Common myeloid progenitor, CD34-positive (primary cell): Measurements from ENCODE around the gene SCAPER.

Source experiments
- CTCF ChIA-PET: fragments of 350-600 bp; sonication (Branson Sonifier 250); formaldehyde crosslinking; loops from one replicate; lab custom pipeline; 2021; ENCODE audit warnings: antibody characterized with exemption; lab: Charles Lee
- POLR2A ChIA-PET: fragments of 350-600 bp; sonication (Branson Sonifier 250); formaldehyde crosslinking; loops from one replicate; lab custom pipeline; 2021; ENCODE audit warnings: antibody characterized with exemption; lab: Charles Lee
- DNase-seq, 3 donors: peaks; one replicate each; pipeline versions ENCODE4 v3.0.0 to v3.0.0-alpha.2; 2013
- H3K27ac ChIP-seq, 2 experiments: 1 replicate in 1 of 2; 2 replicates in 1 of 2; pipeline ENCODE4 v1.7.0; 2013; ENCODE audit warnings: inconsistent platforms in 2 of 2, low read length in 2 of 2, mild to moderate bottlenecking in 2 of 2, low read depth in 1 of 2, moderate library complexity in 1 of 2; ENCODE audit not compliant: severe bottlenecking in 2 of 2, insufficient read depth in 1 of 2, poor library complexity in 1 of 2
- H3K27me3 ChIP-seq, 5 experiments: replicated peaks in 2 of 5; 1 replicate in 3 of 5; 2 replicates in 2 of 5; pipeline versions ENCODE4 v1.6.1 to v1.7.0; 2013; ENCODE audit warnings: low read length in 4 of 5, mild to moderate bottlenecking in 2 of 5, moderate library complexity in 2 of 5, inconsistent platforms in 1 of 5; ENCODE audit not compliant: insufficient read depth in 5 of 5, control insufficient read depth in 4 of 5
- H3K36me3 ChIP-seq, 4 experiments: 1 replicate in 2 of 4; 2 replicates in 2 of 4; pipeline versions ENCODE4 v1.6.1 to v1.7.0; 2013; ENCODE audit warnings: low read length in 3 of 4, control low read depth in 1 of 4, mild to moderate bottlenecking in 1 of 4; ENCODE audit not compliant: control insufficient read depth in 4 of 4, insufficient read depth in 4 of 4
- H3K4me1 ChIP-seq, 4 experiments: 1 replicate in 3 of 4; 2 replicates in 1 of 4; pipeline versions ENCODE4 v1.6.1 to v1.7.1; 2013; ENCODE audit warnings: low read length in 3 of 4, mild to moderate bottlenecking in 3 of 4, control low read depth in 1 of 4, inconsistent platforms in 1 of 4, moderate library complexity in 1 of 4; ENCODE audit not compliant: control insufficient read depth in 4 of 4, insufficient read depth in 4 of 4; ENCODE audit errors: control extremely low read depth in 1 of 4
- H3K4me3 ChIP-seq, 7 experiments: 1 replicate in 4 of 7; 2 replicates in 3 of 7; pipeline versions ENCODE4 v1.5.1 to v1.7.0; 2013; ENCODE audit warnings: mild to moderate bottlenecking in 7 of 7, low read length in 6 of 7, moderate library complexity in 6 of 7, inconsistent platforms in 2 of 7, low read depth in 2 of 7, control low read depth in 1 of 7; ENCODE audit not compliant: insufficient read depth in 4 of 7, control insufficient read depth in 1 of 7; ENCODE audit errors: extremely low read depth in 1 of 7
- H3K9me3 ChIP-seq, 5 experiments: 1 replicate in 4 of 5; 2 replicates in 1 of 5; pipeline versions ENCODE4 v1.6.1 to v1.7.1; 2013; ENCODE audit warnings: low read length in 4 of 5, mild to moderate bottlenecking in 2 of 5, inconsistent platforms in 1 of 5, low read depth in 1 of 5, moderate library complexity in 1 of 5; ENCODE audit not compliant: control insufficient read depth in 4 of 5, insufficient read depth in 2 of 5; ENCODE audit errors: control extremely low read depth in 1 of 5
- WGBS: methylation state at CpG from one replicate; pipeline ENCODE4 v1.1.5; 2013; ENCODE audit not compliant: insufficient coverage; 5-methylcytosine and 5-hydroxymethylcytosine counted together

The SCAPER gene

GRCh38 chr15:76648732-76649444 lies 256.3 kb downstream of the SCAPER start:
- no peaks in the 10 kb centered on the region for H3K4me1 ChIP-seq
- H3K27me3 ChIP-seq: no peaks in the 10 kb centered on the region
- POLR2A ChIA-PET: interaction anchor here (0.6 kb wide), 1 partner anchor 207 kb away, joined by 5 read pairs; no protein-coding TSS in a partner anchor
- H3K27ac ChIP-seq: no peak overlapping the region
- no peak for DNase-seq
- CTCF ChIA-PET: no interaction called here
- H3K4me3 ChIP-seq: no peak overlapping the region
- H3K9me3 ChIP-seq: peaks cover 0 to 13% (median 4%) of the 10 kb centered on the region in 5 experiments
- 97% methylated on average over 6 of the region's 8 CpGs for WGBS
- H3K36me3 ChIP-seq: peaks cover 0 to 19% (median 4%) of the 10 kb centered on the region in 4 experiments

GRCh38 chr15:76647612-76648011 lies 257.5 kb downstream of the SCAPER start:
- Histone ChIP-seq H3K27me3 (no peaks in the 10 kb centered on the region), H3K27ac (no peak overlapping the region), H3K4me1 (no peaks in the 10 kb centered on the region), H3K9me3 (peaks cover 0 to 13% (median 4%) of the 10 kb centered on the region in 5 experiments), H3K36me3 (peaks cover 4 to 20% (median 8%) of the 10 kb centered on the region in 4 experiments), H3K4me3 (no peak overlapping the region)
- DNase-seq: no peak
- WGBS: no CpG with 5 or more reads among the region's 2 CpGs
- POLR2A ChIA-PET: no interaction called here
- CTCF ChIA-PET: no interaction called here

GRCh38 chr15:76644646-76645045 lies 260.5 kb downstream of the SCAPER start:
- ChIA-PET CTCF (interaction anchor here (0.6 to 1.1 kb wide), 2 partner anchors 11 to 779 kb away, joined by 3 to 5 read pairs; no protein-coding TSS in a partner anchor), POLR2A (no interaction called here)
- Histone ChIP-seq H3K4me3 (no peak overlapping the region), H3K36me3 (peaks cover 4 to 20% (median 9%) of the 10 kb centered on the region in 4 experiments), H3K4me1 (no peaks in the 10 kb centered on the region), H3K27ac (no peak overlapping the region), H3K27me3 (no peaks in the 10 kb centered on the region), H3K9me3 (peaks cover 0 to 12% (median 4%) of the 10 kb centered on the region in 5 experiments)
- no CpG with 5 or more reads among the region's 1 CpG for whole genome bisulfite sequencing
- no peak for DNase-seq

GRCh38 chr15:76642671-76643070 lies 262.5 kb downstream of the SCAPER start:
- Histone ChIP-seq H3K27ac (no peak overlapping the region), H3K27me3 (no peaks in the 10 kb centered on the region), H3K9me3 (peaks cover 0 to 4% (median 2%) of the 10 kb centered on the region in 5 experiments), H3K36me3 (peaks cover 4 to 10% (median 8%) of the 10 kb centered on the region in 4 experiments), H3K4me3 (no peak overlapping the region), H3K4me1 (no peaks in the 10 kb centered on the region)
- no peak for DNase-seq
- POLR2A ChIA-PET: no interaction called here
- CTCF ChIA-PET: no interaction called here

- ChIA-PET POLR2A (no interaction called here), CTCF (no interaction called here)
- Histone ChIP-seq H3K27me3 (no peaks in the 10 kb centered on the region), H3K9me3 (peaks cover 3 to 34% (median 8%) of the 10 kb centered on the region in 5 experiments), H3K4me3 (no peak overlapping the region), H3K27ac (no peak overlapping the region), H3K36me3 (peaks cover 0 to 20% (median 1%) of the 10 kb centered on the region in 4 experiments), H3K4me1 (no peaks in the 10 kb centered on the region)
- WGBS: no CpG with 5 or more reads among the region's 1 CpG
- no peak for DNase-seq
Measured at GRCh38 chr15:76637166-76637565, 268.0 kb downstream of the SCAPER start.

- DNase-seq: peak in 2 of 3 donors; percentile 6 to 27
- peaks cover 0 to 20% (median 0%) of the 10 kb centered on the region in 4 experiments for H3K36me3 ChIP-seq
- no peak overlapping the region for H3K4me3 ChIP-seq
- H3K4me1 ChIP-seq: no peaks in the 10 kb centered on the region
- CTCF ChIA-PET: no interaction called here
- POLR2A ChIA-PET: no interaction called here
- H3K27me3 ChIP-seq: no peaks in the 10 kb centered on the region
- no peak overlapping the region for H3K27ac ChIP-seq
- peaks cover 3 to 40% (median 8%) of the 10 kb centered on the region in 5 experiments for H3K9me3 ChIP-seq
Measured at GRCh38 chr15:76636059-76636458, 269.1 kb downstream of the SCAPER start.

GRCh38 chr15:76626611-76627010 lies 278.5 kb downstream of the SCAPER start:
- Histone ChIP-seq H3K27ac (no peak overlapping the region), H3K36me3 (peaks cover 0 to 5% (median under 1%) of the 10 kb centered on the region in 4 experiments), H3K4me3 (no peak overlapping the region), H3K27me3 (no peaks in the 10 kb centered on the region), H3K4me1 (no peaks in the 10 kb centered on the region), H3K9me3 (peaks cover 0 to 6% (median 0%) of the 10 kb centered on the region in 5 experiments)
- POLR2A ChIA-PET: no interaction called here
- DNase-seq: no peak
- CTCF ChIA-PET: no interaction called here
- 92% methylated on average over 4 of the region's 4 CpGs for WGBS
